GM13976 (cell line): ENCODE data around the gene GNG7.
"Not testable (repeated sequence)": the region's sequence is repeated elsewhere in the genome, so short reads cannot be mapped to it uniquely, and the experiment has no call there.

Source experiments
- DNase-seq: peaks from one replicate; pipeline ENCODE4 v3.0.0; 2012; ENCODE audit warnings: low spot score
- CTCF ChIP-seq: IDR thresholded peaks from 2 replicates; pipeline ENCODE4 v1.5.1; 2012; ENCODE audit warnings: borderline replicate concordance, mild to moderate bottlenecking; ENCODE audit not compliant: insufficient read depth; ENCODE audit errors: extremely low read depth, missing control alignments, control extremely low read depth
- in situ Hi-C: fragments of 300-500 bp; cut with MboI; formaldehyde crosslinking; loops from one replicate; pipeline ENCODE4 v1.12.0; 2022; ENCODE audit warnings: low sequenced_read_pairs, mixed read lengths, inconsistent platforms; ENCODE audit not compliant: unreplicated experiment

GNG7 gene

DNA sequence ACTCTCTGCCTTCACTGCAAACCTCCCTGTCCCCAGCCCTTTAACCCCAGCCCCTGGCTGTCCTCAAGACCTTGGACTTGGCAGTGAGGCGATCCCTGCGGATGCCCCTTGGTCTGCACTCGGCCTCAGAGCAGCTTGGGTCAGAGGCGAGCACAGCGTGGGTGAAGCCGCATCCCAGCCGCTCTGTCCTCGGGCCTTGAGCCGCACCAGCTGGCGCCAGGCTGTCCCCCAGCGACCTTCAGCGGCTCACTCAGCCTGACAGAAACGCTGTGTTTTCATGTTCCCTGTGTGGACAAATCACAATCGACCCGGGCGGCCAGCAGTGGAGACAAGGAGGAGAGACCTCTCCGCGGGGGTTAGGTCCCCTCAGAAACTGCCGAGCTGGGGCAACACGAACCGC lies 52.0 kb downstream of the GNG7 start:
- no peak for TF ChIP-seq CTCF
- no peak for DNase-seq
- in situ Hi-C loops: loop anchor here (25.0 kb wide), 1 partner anchor 237 kb away; no protein-coding TSS in a partner anchor

- TF ChIP-seq CTCF: peak; percentile 83
- DNase-seq: peak; percentile 86
- in situ Hi-C loops: no loop called here
Observed at GRCh38 chr19:2648528-2648937, 54.0 kb downstream of the GNG7 start.

DNA sequence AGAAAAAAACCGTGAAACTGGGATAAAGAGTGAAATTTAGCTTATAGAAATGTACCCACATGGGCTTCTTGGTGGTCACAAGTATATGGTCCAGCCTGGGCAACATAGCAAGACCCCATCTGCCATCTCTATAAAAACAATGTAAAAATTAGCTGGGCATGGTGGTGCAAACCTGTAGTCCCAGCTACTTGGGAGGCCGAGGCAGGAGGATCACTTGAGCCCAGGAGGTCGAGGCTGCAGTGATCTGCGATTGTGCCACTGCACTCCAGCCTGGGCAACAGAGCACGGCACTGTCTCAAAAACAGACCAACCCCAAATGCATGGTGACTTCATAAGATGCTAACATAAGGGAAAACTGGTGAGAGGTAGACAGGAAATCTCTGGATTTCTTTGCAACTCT lies 54.4 kb downstream of the GNG7 start:
- TF ChIP-seq CTCF: no peak
- DNase-seq: no peak
- in situ Hi-C loops: no loop called here

DNA sequence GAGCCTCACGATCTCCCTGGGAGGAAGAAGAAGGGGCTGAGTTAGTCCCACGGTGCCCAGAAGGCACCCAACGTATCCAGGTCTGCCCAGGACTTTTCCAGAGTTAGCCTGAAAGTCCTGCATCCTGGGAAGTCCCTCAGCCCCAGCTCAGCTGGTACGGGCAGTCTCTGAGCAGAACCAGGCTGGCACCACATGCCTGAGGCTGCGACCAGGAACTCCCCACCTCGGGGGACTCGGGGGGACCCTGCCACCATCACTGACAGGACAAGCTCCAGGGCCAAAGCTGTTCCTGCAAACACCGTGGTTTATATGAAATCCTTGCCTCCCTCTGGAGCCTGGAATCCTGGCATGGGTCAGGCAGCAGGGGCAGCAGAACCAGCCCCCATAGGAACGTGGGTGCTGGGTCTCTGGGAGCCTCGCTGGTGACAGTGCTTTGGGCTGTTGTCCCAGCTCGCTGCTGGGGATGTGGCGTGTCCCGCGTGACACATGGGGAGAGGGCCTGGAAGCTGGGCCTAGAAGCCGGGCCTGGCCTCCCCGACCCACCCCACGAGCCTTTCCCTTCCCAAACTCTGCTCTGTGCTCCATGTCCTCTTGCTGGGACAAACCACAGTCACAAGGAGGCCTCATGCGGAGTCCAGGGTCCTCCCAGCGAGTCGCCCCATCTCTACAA lies 55.5 kb downstream of the GNG7 start:
- no peak for TF ChIP-seq CTCF
- no peak for DNase-seq
- in situ Hi-C loops: no loop called here

- no peak for TF ChIP-seq CTCF
- in situ Hi-C loops: no loop called here
Observed at GRCh38 chr19:2645826-2646225, 56.7 kb downstream of the GNG7 start.

DNA sequence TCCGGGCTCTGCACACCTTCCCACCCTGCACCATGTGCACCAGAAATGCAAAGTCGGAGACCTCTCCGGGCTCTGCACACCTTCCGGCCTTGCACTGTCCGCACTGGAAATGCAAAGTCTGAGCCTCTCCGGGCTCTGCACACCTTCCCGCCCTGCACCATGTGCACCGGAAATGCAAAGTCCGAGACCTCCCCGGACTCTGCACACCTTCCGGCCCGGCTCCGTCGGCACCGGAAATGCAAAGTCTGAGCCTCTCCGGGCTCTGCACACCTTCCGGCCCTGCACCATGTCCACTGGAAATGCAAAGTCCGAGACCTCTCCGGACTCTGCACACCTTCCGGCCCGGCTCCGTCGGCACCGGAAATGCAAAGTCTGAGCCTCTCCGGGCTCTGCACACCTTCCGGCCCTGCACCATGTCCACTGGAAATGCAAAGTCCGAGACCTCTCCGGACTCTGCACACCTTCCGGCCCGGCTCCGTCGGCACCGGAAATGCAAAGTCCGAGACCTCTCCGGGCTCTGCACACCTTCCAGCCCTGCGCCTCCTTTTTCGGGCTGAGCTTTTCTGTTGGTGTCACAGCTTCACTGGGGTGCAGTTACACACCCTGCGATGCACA lies 59.3 kb downstream of the GNG7 start:
- DNase-seq, in situ Hi-C loops: not testable (repeated sequence)

More at GRCh38 chr19:2645826-2646225, 56.7 kb downstream of the GNG7 start:
- DNase-seq: no peak

DNA sequence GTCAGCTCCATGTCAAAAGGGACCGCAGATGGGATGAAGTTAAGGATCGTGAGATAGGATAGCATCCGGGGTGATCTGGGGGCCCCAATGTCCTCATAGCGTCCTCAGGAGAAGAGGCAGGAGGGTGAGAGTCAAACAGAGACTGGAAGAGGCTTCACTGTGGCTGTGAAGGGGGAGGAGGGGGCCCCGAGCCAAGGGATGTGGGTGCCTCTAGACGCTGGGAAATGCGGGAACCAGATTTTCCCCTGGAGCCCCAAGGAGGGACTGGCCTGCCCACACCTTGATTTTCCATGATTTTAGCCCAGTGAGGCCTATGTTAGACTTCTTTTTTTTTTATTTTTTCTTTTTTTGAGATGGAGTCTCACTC lies 61.2 kb downstream of the GNG7 start:
- DNase-seq: no peak
- no peak for TF ChIP-seq CTCF
- in situ Hi-C loops: no loop called here
